NCI-H345 treated with DMSO at 0.1 percent for 48 hours (cell line): ENCODE data around the gene GRK5.
"Not testable (repeated sequence)": the region's sequence is repeated elsewhere in the genome, so short reads cannot be mapped to it uniquely, and the experiment has no call there.

Experiments
- DNase-seq: peaks from one replicate; lab custom pipeline; 2025; ENCODE audit not compliant: unreplicated experiment; lab: John Stamatoyannopoulos, UW

Gene GRK5

DNA sequence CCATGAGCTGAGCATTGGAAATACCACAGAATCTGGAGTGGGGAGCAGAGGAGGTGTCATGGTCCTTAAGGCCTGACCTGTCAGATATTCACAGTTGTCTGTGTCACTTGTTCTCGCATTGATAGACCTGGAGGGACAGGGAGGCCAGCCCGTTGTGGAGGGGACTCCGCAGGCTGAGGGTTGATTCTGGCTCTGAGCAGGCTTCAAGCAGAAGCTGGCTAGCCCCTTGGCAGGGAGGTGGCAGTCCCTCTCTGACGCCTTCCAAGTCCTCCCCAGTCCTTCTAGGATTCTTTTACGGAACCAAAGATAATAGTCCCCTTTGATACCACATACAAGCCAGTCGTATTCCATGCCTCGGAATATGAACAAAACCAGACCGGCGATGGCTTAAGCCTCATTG lies 65.4 kb downstream of the GRK5 start:
- no peak for DNase-seq

DNA sequence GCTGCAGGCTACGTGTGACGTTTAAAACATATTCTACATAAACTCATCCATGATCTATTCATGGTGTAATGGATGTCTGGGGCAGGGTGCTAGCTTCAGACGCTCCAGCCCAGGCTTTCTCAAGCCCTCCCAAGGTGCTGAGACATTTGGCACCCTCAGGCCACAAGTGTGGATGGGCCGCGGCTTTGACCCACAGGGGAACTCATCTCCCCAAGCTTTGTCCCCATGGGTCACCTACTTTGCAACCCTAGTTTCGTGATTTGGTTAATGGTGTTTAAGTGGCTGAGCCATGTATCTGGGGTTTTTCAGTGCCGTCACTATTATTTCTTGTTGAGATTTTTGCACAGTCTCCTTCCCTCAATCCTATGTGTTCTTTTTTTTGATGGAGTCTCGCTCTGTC lies 66.0 kb downstream of the GRK5 start:
- DNase-seq, result no peak

DNA sequence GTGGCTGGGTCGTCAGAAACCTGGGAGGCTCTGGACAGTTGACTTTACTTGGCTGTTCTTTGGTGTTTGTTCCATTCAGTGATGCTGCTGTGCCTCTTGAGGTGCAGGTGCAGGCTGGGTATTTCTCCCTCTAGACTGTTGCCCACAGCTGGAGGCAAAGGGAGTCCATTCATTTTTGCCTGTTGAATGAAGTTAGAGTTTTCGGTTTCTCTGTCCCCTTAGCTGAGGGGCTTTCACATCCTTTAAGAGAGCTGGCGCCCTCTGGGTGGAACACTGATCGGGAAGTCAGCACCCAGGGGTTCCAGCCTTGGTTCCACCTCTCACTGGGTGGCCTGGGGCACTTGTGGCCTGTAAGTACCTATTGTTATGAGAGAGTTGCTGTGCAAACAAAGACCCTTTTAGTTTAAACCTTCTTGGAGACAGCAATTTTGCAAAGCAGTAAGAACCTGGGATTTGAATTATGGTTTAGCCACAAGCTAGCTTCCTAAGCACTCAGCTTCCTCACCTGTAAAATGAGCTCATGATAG lies 67.2 kb downstream of the GRK5 start:
- no peak for DNase-seq

DNA sequence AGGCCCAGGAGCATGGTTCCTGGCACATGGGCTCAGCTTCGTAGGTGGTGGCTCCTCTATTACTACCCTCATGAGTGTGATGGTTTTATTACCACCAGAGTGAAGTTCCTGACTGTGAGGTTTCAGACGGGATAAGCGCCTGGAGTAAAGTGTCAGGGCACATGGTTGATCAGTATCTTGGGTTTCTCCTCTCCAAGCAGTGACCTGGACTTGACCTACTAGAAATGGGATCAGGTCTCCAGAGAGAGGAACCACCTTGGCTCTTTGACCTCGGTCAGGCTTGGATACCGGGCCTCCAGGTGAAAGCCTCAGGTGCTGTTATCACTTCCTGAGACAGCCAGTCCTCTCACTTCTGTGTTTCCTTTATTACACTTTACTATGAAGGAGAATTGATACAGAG lies 67.7 kb downstream of the GRK5 start:
- no peak for DNase-seq

DNA sequence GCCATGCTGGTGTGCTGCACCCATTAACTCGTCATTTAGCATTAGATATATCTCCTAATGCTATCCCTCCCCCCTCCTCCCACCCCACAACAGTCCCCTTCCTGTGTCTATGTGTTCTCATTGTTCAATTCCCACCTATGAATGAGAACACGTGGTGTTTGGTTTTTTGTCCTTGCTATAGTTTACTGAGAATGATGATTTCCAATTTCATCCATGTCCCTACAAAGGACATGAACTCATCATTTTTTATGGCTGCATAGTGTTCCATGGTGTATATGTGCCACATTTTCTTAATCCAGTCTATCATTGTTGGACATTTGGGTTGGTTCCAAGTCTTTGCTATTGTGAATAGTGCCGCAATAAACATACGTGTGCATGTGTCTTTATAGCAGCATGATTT lies 68.8 kb downstream of the GRK5 start:
- not testable (repeated sequence) for DNase-seq

DNA sequence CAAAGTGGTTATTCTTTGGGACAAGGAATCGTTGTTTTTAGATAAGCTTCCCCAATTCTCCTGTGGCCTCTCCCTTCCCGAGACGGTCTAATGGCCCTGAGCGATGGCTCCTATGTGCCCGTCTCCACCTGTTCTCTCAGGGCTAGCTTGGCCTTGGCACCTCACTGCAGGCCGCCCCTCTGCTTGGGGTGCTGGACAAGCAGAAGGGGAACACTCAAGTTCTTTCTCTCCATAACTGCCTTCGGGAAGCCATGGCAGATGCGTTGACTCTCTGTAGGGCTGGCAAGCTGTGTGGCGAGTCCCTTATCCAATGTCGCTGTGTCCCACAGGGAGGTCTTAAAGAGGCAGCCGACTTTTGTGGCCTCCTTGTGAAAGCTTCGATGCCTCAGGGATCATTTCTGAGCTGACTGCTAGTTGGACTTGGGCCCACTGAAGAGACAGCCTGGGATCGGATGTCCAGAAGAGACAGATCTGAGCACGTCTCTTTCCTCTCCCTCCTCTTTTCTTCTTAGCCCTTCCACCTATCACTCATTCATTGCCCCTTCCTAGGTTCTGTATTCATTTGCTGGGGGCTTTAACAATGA lies 70.8 kb downstream of the GRK5 start:
- no peak for DNase-seq

DNA sequence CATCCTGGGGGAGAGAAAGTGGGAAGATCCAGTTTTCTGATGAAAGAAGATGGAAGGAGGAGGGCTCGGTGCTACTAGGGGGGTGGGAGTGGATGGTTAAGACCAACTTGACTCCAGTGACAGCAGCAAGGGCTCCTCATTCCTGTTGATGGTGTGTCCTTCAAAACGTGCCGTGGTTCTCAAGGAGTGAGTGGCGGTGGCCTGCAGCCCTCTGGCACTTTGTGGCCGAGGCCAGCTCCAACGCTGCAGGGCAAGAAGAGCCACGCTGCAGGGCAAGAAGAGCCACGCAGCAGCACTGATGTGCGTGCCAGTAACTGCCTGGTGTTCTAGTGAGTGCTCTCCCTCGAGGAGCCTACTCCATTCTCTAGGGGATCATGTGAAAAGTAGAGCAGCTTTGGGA lies 72.1 kb downstream of the GRK5 start:
- no peak for DNase-seq

DNA sequence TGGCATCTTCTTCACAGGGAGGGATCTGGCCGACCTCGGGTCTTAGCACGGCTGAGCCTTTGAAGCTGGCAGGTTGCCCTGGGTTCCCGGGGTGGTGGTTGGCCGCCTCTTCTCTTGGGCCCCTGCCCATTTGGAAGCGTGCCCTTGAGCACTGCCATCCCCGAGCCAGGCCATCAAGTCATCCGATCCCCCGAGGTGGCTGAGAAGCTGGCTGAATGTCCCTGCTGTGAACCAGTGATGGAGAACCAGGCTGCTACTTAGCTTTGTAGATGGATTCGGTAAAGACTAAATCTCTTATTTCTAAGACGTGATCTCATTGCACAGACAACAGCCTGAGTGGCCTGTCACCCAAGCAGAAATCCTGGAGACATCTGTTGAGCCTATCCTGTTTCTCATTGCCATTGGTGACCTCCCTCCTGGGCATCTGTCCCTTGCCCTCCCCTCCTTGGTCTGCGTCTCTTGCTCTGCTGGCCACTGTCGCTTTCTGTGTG lies 74.3 kb downstream of the GRK5 start:
- DNase-seq, result peak; percentile 15

DNA sequence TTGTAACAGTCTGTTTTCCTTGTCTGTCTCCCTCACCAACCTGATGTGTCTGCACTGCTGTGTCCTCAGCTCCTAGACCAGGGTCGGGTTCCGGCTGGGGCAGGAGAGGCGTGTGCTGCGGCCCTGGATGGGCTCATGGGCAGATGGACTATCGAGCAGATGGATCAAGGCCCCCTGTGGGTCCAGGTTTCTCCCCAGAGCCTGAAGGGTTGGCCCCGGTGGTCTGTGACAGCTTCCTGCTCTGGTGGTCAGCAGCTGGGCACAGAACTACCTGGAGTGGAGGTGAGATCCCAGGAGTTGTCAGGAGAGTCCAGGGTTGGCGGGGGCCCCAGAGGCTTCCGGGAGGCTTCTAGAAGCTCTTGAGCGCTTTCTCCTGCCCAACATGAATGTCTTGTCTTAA lies 75.1 kb downstream of the GRK5 start:
- no peak for DNase-seq

DNA sequence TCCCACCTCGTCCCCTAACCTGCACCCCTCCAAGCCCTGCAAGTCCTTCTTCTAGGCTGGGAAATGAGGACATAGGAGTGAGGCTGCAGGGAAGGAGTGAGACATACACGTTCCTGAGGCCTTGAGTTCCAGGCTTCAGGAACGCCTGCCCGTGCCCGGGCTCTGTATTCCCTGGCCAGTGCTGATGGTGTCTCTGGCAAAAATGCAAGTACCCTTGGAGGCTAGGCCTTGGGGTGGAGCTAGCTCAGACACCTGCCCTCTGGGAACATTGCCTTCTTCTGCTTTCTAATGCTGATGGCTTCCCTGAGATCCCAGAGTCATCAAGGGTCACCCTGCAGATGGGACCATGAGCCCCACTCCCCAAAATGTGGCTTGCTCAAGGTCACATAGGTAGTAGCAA lies 76.0 kb downstream of the GRK5 start:
- DNase-seq, result no peak

DNA sequence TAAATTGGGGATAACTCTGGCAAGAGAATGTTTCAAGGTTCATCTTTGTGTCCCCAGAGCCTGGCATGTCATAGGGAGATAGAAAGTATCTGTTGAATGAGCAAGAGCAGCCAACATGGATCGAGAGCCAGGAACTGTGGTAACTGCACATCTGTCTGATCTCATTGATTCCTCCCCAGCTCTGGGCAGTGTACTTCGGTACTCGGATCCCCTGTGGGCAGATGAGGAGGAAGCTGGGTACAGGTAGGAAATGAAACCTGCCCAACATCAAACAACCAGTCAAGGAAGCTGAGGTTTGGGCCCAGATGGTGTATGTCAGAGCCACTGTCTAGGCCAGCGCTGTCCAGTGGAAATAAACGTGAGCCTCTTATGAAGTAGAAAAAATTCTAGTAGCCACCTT lies 76.4 kb downstream of the GRK5 start:
- no peak for DNase-seq

DNA sequence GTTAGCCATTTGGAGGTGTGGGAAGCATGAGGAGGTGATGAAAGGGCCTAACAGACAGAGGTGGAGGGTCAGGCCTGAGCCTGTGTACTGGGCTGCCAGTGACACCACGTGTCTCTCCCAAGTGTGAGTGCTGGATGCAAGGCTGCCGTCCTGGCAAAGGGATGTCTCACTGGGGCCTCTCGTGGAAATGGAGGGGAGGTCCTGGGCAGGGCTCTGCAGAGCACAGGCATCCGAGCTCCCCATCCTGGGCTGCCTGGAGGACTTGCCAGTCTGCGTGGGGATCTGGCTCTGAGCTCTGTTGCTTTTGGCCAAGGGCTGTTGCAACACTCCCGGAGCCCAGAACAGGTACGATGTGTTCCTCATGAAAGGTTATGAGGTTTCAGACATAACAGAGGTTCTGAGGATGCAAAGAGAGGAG lies 77.3 kb downstream of the GRK5 start:
- no peak for DNase-seq

DNA sequence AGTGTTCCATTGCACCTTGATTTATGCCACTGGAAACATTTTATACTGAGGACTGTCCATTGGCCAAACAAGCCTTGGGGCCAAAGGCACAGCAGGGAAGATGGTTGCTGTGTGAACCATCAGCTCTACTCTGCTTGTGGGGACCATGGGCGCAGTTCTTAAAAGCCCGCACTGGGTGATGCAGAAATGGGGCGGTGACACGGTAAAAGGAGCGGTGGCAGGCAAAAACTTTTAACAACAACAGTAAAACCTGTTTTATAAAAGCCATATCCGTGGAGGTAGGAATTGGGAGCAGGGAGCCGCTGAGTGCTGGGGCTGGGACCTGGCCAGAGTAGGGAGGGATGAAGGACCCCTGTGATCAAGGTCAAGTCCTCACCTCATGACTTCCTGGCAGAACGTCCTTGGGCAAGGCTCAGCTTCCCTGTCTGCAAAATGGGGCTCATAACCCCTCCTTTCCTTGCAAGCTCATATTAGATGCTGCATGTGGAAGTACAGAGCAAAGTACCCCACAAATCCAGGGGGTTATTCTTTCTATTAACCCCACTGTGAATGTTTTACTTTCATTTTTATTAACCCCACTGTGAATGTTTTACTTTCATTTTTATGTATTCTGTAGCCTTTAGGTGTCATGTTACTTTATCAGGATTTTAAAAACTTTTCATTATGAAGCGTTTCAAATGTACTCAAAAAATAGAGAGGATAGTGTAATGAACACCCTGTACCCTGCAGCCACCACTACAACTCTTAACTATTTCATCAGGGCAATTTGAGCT lies 78.3 kb downstream of the GRK5 start:
- DNase-seq, result no peak

DNA sequence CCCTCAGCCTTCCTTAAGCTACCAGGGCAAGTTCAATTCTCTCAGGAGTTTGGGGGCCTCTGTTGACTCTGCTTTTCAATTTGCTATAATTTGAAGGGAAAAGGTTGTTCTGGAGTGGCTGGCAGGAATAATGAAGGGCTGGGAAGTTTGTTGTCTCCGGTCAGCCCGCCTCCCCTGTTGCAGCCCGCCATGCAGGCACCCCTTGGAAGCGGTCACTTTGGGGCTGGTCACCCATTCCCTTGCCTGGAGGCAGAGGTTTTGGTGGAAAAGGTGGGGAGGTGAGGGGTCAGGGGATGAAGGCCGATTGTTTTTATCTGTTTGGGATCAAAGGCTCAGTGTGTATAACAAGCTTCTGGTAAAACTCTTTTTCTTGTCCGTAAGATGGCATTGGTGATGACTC lies 79.1 kb downstream of the GRK5 start:
- DNase-seq, result no peak

DNA sequence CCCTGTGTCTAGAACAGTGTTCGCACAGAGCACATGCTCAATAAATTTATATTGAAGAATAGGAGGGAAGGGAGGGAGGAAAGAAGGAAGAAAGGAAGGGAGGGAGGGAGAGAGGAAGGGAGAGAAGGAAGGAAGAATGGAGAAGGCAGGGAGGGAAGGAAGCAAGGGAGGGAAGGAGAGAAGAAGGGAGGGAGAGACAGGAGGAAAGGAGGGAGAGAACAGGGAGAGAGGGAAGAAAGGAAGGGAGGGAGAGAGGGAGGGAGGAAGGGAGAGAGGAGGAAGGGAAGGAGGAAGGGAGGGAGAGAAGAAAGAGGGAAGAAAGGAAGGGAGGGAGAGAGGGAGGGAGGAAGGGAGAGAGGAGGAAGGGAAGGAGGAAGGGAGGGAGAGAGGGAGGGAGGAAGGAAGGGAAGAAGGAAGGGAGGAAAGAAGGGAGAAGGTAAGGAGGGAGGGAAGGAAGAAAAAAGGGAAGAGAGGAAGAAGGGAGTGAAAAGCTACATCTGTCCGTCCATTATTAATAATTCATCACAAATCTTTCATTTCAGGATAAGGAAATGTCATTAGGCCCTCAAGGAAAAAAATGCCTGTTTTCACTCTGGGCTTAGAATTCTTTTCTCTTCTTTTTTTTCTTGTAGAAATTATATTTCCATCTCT lies 79.7 kb downstream of the GRK5 start:
- no peak for DNase-seq

DNA sequence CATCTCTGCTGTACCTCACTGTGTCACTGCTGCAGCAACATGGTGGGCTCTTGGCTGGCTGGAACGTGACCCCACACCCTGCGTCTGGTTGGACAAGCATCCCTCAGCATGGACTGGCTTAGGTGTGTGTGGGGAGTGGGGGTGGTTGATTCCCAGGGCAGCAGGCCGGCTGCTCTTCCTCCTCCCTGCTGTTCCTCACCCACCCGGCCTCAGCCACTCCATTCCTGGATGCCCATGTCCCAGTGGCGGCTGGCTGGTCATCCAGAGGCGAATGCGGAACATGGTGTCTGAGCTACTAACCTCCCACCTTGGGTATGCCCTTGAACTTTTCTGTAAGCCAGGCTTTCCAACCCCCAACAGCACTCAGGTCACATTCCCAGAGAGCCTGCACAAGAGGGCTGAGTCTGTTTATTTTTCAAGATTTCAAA lies 81.2 kb downstream of the GRK5 start:
- DNase-seq, result no peak

DNA sequence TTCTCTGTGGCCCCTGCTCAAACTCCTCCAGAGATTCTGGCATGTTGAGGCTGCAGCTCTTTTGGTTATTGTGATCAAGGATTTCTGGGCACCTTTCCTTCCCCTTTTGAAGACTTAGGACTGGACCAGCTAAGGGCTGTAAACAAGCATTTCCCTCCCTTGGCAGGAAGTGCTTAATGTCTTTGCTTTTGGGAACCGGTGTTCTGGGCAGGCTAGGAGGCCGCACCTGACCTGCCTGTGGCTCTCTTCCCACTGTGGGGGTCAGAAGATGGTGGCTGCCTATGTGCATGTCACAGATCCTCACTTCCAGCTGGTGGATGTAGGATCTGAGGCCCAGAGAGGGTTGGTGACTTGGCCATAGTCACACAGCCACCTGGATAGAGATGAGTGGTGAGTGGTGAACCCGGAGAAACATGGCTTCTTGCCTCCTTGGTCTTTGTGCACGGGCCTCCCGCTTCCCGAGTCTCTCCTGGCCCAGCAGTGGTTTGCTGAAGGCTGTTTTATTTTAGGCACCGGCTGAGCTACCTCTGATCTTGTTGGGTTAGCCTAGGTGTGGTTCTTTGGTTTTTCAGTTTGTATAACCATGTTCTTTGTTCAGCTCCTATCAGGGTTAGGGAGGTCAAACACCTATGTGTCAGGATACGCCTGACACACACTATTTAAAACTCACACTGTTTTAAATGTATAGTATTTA lies 82.0 kb downstream of the GRK5 start:
- DNase-seq, result no peak

DNA sequence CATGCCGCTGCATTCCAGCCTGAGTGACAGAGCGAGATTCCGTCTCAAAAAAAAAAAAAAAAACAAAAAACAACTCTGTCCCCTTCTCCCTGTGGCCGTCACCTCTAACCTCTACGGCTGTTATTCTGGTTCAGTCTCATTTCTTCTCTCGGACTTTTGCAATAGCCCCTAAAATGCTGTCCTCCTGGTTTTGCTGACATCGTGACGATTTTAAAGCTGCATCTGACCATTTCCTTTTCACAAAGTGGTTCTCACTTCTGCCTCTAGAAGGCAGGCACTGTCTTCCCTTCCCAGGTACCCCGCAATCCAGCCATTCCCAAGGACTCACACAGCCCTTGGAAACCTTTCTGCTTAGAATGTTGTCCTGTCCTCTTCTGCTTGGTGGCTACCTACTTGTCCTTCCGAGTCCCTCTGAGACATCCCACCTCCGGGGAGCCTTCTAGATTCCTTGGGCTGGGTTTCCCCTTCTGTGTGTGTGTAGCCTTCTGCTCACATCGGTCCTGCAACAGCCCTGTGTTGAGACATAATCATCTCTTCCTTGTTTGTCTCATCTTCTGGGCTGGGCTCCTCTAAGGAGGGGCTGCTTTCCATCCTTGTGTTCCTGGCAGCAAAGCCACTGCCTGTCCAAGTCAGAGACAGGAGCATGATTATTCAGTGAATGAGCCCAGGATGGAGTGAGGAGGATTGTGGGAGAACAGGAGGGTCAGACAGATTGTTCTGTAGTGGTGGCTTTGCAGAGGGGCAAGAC lies 83.1 kb downstream of the GRK5 start:
- no peak for DNase-seq

DNA sequence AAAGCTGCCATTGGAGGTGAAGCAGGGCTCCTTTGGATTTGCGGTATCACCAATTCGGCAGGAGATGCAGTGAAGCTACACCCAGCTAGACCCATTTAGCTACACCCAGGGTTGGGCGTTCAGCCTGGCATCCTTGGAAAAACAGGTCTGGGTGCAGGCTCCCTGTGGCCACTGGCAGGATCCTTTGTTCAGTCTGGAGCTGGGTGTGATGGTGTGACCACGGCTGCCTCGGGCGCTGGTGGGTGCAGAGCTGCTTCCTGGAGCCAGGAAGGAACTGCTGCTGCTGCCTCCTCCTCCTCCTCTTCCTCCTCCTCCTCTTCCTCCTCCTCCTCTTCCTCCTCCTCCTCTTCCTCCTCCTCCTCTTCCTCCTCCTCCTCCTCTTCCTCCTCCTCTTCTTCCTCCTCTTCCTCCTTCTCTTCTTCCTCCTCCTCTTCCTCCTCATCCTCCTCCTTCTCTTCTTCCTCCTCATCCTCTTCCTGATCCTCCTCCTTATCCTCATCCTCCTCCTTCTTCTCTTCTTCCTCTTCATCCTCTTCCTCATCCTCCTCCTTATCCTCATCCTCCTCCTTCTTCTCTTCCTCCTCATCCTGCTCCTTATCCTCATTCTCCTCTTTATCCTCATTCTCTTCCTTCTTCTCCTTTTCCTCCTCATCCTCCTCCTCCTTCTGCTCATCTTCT lies 84.0 kb downstream of the GRK5 start:
- no peak for DNase-seq
